PFSK-1 (cell line): ENCODE data around the gene TMEM253.

Experiments used
- FOXP2 ChIP-seq: optimal IDR thresholded peaks from 2 replicates; pipeline ENCODE3; 2011; ENCODE audit warnings: borderline replicate concordance, control low read depth, inconsistent platforms; ENCODE audit not compliant: insufficient read depth; ENCODE audit errors: extremely low read length, extremely low read depth
- POLR2AphosphoS5 ChIP-seq: IDR thresholded peaks from 2 replicates; pipeline ENCODE4 v1.6.1; 2012; ENCODE audit warnings: low read depth, mild to moderate bottlenecking, control low read depth, low read length, moderate library complexity
- SIN3A ChIP-seq: IDR thresholded peaks from 2 replicates; pipeline ENCODE4 v1.6.1; 2012; ENCODE audit warnings: mild to moderate bottlenecking, low read length, moderate library complexity, borderline replicate concordance; ENCODE audit not compliant: insufficient read depth
- TAF1 ChIP-seq: IDR thresholded peaks from 2 replicates; pipeline ENCODE4 v1.6.1; 2012; ENCODE audit warnings: low read length, control low read depth, borderline replicate concordance; ENCODE audit not compliant: insufficient read depth
- TF ChIP-seq, protein P1 (sequence below), 2 experiments: IDR thresholded peaks; 2 replicates each; pipeline versions ENCODE4 v1.6.1 to v1.8.0; 2011 to 2012; ENCODE audit warnings: low read depth in 2 of 2, low read length in 2 of 2, control low read depth in 1 of 2, inconsistent platforms in 1 of 2, mild to moderate bottlenecking in 1 of 2, moderate library complexity in 1 of 2; ENCODE audit not compliant: insufficient read depth in 1 of 2

Gene TMEM253

DNA sequence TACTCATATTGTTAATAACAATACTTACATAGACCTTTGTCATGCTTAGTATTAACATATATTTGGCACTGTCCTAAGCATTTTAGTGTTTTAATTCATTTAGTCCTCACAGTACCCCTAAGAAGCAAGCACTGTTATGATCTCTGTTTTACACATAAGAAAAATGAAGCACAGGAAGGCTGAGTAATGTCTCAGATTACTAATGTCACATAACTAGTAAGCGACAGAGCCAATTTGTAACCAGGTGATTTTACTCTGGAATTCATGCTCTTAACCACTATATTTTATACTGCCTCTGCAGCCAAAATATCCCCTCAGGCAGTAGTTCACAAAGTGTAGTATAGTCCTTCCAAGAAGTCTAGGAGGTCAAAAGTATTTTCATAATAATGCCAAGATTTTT, 20.3 kb downstream of the TMEM253 start:
- no peak for TF ChIP-seq POLR2AphosphoS5
- no peak for TF ChIP-seq FOXP2
- TF ChIP-seq, protein P1, sequence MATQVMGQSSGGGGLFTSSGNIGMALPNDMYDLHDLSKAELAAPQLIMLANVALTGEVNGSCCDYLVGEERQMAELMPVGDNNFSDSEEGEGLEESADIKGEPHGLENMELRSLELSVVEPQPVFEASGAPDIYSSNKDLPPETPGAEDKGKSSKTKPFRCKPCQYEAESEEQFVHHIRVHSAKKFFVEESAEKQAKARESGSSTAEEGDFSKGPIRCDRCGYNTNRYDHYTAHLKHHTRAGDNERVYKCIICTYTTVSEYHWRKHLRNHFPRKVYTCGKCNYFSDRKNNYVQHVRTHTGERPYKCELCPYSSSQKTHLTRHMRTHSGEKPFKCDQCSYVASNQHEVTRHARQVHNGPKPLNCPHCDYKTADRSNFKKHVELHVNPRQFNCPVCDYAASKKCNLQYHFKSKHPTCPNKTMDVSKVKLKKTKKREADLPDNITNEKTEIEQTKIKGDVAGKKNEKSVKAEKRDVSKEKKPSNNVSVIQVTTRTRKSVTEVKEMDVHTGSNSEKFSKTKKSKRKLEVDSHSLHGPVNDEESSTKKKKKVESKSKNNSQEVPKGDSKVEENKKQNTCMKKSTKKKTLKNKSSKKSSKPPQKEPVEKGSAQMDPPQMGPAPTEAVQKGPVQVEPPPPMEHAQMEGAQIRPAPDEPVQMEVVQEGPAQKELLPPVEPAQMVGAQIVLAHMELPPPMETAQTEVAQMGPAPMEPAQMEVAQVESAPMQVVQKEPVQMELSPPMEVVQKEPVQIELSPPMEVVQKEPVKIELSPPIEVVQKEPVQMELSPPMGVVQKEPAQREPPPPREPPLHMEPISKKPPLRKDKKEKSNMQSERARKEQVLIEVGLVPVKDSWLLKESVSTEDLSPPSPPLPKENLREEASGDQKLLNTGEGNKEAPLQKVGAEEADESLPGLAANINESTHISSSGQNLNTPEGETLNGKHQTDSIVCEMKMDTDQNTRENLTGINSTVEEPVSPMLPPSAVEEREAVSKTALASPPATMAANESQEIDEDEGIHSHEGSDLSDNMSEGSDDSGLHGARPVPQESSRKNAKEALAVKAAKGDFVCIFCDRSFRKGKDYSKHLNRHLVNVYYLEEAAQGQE (IDR thresholded peaks at IDR 0.05; ENCODE audit: insufficient read depth in 1 of 2, low read depth in 2 of 2, low read length in 2 of 2): no peak
- no peak for TF ChIP-seq TAF1
- TF ChIP-seq SIN3A: no peak

DNA sequence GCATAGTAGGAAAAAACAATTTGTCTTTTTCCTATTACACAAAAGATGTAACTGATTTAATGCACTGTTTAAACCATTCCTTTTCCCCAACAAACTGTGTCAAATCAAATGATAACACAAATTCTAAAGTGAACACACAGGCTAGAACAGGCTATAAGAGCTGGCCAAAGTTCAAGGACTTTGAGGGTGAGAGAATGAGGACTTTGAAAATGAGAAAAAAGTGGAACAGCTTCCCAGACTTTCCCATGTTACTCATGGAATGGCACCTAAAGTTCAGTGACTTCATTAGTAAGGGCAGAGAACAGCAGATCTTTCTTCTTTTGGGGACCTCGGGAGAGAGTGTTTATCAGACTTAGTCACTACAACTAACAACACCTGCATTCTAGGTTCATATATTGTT, 22.6 kb downstream of the TMEM253 start:
- no peak for TF ChIP-seq SIN3A
- TF ChIP-seq POLR2AphosphoS5: no peak
- TF ChIP-seq, protein P1 (IDR thresholded peaks at IDR 0.05; ENCODE audit: insufficient read depth in 1 of 2, low read depth in 2 of 2, low read length in 2 of 2): no peak
- no peak for TF ChIP-seq FOXP2
- TF ChIP-seq TAF1: no peak

DNA sequence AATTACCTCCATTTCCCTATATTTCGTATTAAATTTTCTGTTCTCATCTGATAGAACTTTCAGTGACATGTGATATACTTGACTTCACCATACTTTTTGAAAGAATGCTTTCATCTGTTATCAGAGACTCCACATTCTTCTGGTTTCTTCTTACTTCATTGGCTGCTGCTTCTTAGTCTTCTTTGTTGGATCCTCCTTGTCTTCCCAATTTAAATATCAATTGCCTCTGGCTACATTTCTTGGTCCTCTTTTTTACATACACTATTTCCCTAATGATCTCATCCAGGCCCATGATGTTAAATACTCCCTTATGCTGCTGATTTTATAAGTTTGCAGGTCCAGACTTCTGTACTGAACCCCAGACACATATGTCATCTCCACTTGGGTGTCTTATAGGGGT, 33.0 kb downstream of the TMEM253 start:
- no peak for TF ChIP-seq POLR2AphosphoS5
- TF ChIP-seq, protein P1 (IDR thresholded peaks at IDR 0.05; ENCODE audit: insufficient read depth in 1 of 2, low read depth in 2 of 2, low read length in 2 of 2): no peak
- no peak for TF ChIP-seq SIN3A
- no peak for TF ChIP-seq TAF1
- TF ChIP-seq FOXP2: no peak

DNA sequence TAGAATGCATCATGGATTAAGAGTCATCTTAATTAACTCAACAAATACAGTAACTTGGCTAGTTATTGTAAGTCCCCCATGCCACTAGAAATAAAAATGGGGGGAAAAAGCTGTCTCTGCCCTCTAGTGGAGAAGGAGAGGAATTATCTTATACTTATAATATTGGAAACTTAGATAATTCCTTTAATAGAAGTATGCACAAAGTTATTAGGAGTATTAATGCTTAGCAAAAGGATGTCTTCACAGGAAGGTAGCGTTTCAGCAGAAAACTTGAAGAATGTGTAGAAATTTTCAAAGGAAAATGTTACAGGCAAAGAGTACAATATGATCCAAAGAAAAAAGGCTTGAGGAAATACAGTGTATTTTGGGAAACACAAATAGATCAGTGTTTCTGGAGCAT, 35.2 kb downstream of the TMEM253 start:
- TF ChIP-seq SIN3A: no peak
- TF ChIP-seq, protein P1 (IDR thresholded peaks at IDR 0.05; ENCODE audit: insufficient read depth in 1 of 2, low read depth in 2 of 2, low read length in 2 of 2): no peak

DNA sequence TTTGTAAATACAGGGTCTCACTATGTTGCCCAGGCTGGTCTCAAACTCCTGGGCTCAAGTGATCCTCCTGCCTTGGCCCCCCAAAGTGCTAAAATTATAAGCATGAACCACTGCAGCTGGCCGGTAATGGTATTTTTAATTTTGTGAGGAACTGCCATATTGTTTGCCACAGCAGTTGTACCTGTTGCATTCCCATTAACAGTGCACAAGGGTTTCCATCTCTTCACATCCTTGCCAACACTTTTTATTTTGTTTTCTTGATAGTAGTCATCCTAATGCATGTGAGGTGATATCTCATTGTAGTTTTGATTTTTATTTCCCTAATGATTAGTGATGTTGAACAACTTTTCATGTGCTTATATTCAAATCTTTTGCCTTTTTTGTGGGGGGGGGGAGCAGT, 41.5 kb downstream of the TMEM253 start:
- TF ChIP-seq, protein P1 (IDR thresholded peaks at IDR 0.05; ENCODE audit: insufficient read depth in 1 of 2, low read depth in 2 of 2, low read length in 2 of 2): no peak
- TF ChIP-seq TAF1: no peak
- no peak for TF ChIP-seq SIN3A
- no peak for TF ChIP-seq POLR2AphosphoS5
- no peak for TF ChIP-seq FOXP2
